ENCODE data around the gene HES6. TPM values are rescaled to one million over a fixed set of nuclear protein-coding genes. Genes with fewer than 3 reads are reported as not detected.

Gene HES6
- total and polyA plus RNA-seq, 10 of the 15 experiments (the other 5 are each of a cell fraction or from before 2014, with no cell fraction given): 0.11 to 1.7 (median 0.83) TPM

DNA sequence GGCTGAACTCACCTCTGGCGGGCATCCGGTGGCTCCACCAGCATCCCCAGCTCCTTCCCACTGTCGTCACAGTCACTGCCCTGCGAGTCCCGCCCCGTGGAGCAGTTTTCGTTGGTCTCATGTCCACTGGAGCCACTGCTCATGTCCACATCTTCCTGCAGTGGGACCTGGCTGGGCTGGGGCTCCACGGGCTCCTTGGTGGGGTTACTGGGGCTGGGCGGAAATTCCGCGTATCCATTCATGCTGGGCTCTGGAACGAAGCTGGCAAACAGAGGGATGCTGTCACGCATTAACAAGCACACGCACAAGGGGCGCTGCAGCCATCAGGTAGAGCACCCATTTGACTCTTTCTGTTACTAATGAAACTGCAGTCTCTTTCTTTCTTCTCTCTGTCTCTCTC, 37.9 kb upstream of the HES6 start:
- WGBS (ENCODE audit: insufficient coverage, insufficient replicate concordance, low lambda C conversion rate, missing lambda C conversion rate): 88% methylated on average over 15 of the region's 15 CpGs

More for the DNA sequence above, 37.9 kb upstream of the HES6 start:
- no peak for TF ChIP-seq CEBPZ (IDR thresholded peaks at IDR 0.05; ENCODE audit: low read depth, low read length)
- no peak for TF ChIP-seq DPF2 (IDR thresholded peaks at IDR 0.05)
- TF ChIP-seq CBX5 (IDR thresholded peaks at IDR 0.05; ENCODE audit: low read depth): no peak
- no peak for TF ChIP-seq ZNF592 (IDR thresholded peaks at IDR 0.05)
- no peak for TF ChIP-seq ZNF622 (IDR thresholded peaks at IDR 0.05)
- no peak for TF ChIP-seq KAT2A (conservative IDR thresholded peaks at IDR 0.05; ENCODE audit: control insufficient read depth, low read depth, low read length)
- TF ChIP-seq, protein P1, sequence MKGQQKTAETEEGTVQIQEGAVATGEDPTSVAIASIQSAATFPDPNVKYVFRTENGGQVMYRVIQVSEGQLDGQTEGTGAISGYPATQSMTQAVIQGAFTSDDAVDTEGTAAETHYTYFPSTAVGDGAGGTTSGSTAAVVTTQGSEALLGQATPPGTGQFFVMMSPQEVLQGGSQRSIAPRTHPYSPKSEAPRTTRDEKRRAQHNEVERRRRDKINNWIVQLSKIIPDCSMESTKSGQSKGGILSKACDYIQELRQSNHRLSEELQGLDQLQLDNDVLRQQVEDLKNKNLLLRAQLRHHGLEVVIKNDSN (IDR thresholded peaks at IDR 0.05; ENCODE audit: borderline replicate concordance, extremely low read length, insufficient read depth, low read depth, low read length): no peak
- TF ChIP-seq PKNOX1 (IDR thresholded peaks at IDR 0.05): no peak
- no peak for TF ChIP-seq ATF7 (IDR thresholded peaks at IDR 0.05; ENCODE audit: low read depth)
- no peak for TF ChIP-seq IKZF2 (IDR thresholded peaks at IDR 0.05)
- TF ChIP-seq TCF7 (IDR thresholded peaks at IDR 0.05; ENCODE audit: borderline replicate concordance): no peak
- no peak for TF ChIP-seq CREM (IDR thresholded peaks at IDR 0.05; ENCODE audit: low read depth)
- TF ChIP-seq POLR2AphosphoS5 (IDR thresholded peaks at IDR 0.05; ENCODE audit: low read length): no peak
- H3K9me3 ChIP-seq (replicated peaks; ENCODE audit: control insufficient read depth, insufficient read depth, low read length): no peaks in the 10 kb centered on the region
- in situ Hi-C loops (cut with MboI): no loop called here
- H3K4me3 ChIP-seq: no peak overlapping the region
- no peaks in the 10 kb centered on the region for H4K20me1 ChIP-seq (ENCODE audit: control insufficient read depth, insufficient read depth)
- H3K9ac ChIP-seq (ENCODE audit: control insufficient read depth, insufficient read depth, low read length): no peak overlapping the region
- ChIA-PET SMC1A (ENCODE audit: uncharacterized antibody, unreplicated experiment) (no interaction called here), POLR2A (no interaction called here), RAD21 (ENCODE audit: unreplicated experiment) (no interaction called here), CTCF (no interaction called here)
- H3K36me3 ChIP-seq (ENCODE audit: control insufficient read depth in 2 of 2, insufficient read depth in 2 of 2, low read length in 1 of 2): peaks cover 17 to 19% of the 10 kb centered on the region in 2 experiments
- H3K4me1 ChIP-seq (ENCODE audit: control insufficient read depth, insufficient read depth, low read length): no peaks in the 10 kb centered on the region
- FAIRE-seq (no peak), ATAC-seq (no peak), DNase-seq (ENCODE audit: low read depth, low spot score) (no peak)
- H2AFZ ChIP-seq (ENCODE audit: control insufficient read depth, low read depth, low read length): no peak overlapping the region
- intact Hi-C loops (cut with micrococcal nuclease; ENCODE audit: unreplicated experiment): no loop called here
- no peak overlapping the region for H3K4me2 ChIP-seq (ENCODE audit: control insufficient read depth, insufficient read depth)
- H3K79me2 ChIP-seq (ENCODE audit: control insufficient read depth, insufficient read depth, low read length): no peaks in the 10 kb centered on the region; the same call in 1 of the 2 replicates
- no TSS peak for BruUV-seq (replicated peaks)
- no peak overlapping the region for H3K27ac ChIP-seq (ENCODE audit: control insufficient read depth, insufficient read depth)
- H3K27me3 ChIP-seq (replicated peaks in 1 of 2; ENCODE audit: control insufficient read depth in 2 of 2, insufficient read depth in 2 of 2, low read length in 1 of 2): no peaks in the 10 kb centered on the region

All from GM12878 (cell line).